GM21723 (cell line): Measurements from ENCODE around the gene LRP1B.

Experiments
- ATAC-seq: cut with Tn5 transposase; IDR thresholded peaks from one replicate; pipeline ENCODE4 v1.9.1; 2021; ENCODE audit warnings: mild to moderate bottlenecking, moderate library complexity; ENCODE audit not compliant: unreplicated experiment

The LRP1B gene

GRCh38 chr2:141490886-141491285 lies 639.9 kb downstream of the LRP1B start:
- no peak for ATAC-seq

GRCh38 chr2:141482697-141483096 lies 648.1 kb downstream of the LRP1B start:
- no peak for ATAC-seq

- no peak for ATAC-seq
These were observed 655.0 kb downstream of the LRP1B start for GRCh38 chr2:141475801-141476200.

DNA sequence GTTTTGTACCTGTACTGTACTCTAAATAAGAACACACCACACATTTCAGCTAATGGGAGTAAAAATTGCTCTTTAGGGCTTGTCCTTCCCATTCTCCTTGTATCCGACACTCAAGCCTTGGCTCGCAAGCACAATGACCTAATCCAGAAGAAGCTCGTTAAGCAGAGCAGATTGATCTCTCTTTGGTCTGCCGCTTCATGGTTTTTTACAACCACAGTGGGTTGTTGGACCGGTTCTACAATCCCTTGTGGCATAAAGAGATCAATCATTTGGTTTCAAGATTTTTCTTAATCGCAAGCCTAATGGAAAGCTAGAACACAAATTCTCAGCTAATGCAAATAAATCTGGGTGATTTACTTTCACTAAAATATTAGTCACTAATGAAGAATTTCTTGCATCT lies 662.1 kb downstream of the LRP1B start:
- no peak for ATAC-seq

GRCh38 chr2:141467331-141467730 lies 663.5 kb downstream of the LRP1B start:
- ATAC-seq = no peak

- ATAC-seq = no peak
These were observed 665.8 kb downstream of the LRP1B start for GRCh38 chr2:141464995-141465394.

GRCh38 chr2:141458351-141458750 lies 672.5 kb downstream of the LRP1B start:
- no peak for ATAC-seq

DNA sequence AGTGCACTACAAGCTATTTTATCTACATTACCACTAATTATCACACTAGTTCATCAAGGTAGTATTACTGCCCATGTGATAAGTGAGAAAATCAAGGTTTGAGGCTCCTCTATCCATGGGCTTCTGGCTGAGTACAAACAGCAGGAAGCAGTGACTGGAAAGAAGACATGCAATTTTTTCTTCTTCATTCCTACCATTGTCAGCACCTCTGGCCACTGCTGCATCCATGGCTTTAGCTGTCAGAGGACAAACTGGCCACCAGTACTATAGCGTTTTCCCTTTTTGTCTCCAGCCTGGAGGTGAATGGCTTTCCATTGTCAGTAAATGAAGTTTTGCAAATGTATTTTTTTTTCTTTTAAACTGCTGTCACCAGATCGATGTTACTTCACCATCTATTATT lies 674.9 kb downstream of the LRP1B start:
- ATAC-seq = no peak

- no peak for ATAC-seq
These were observed 675.5 kb downstream of the LRP1B start for GRCh38 chr2:141455211-141455826.

DNA sequence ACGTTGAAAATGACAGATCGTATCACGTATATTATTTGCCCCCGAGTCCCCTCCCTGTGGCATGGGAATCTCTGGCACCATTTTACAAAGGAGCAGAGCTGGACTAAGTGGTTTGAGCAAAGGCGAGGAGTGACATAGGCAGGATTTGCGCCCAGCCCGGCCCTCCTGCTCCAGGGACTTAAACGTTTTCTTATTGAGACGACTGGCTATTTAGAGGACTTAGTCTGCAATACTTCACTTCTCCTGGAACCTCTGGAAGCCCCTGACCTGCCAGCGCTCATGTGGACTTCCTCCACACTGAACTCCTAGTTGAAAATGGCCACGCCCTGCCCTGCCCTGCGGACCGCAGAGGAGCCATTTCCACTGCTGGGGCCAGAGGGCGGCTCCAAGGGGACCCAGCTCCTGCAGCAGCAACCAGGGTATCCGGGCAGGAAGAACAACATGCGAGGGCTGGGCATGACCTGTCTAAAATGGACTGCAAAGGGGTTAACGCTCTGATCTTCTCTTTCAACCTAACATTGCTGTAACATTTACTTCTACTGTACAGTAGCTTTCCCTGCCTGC lies 690.7 kb downstream of the LRP1B start:
- ATAC-seq = no peak

- ATAC-seq = no peak
These were observed 691.3 kb downstream of the LRP1B start for GRCh38 chr2:141439524-141439923.

- no peak for ATAC-seq
These were observed 692.3 kb downstream of the LRP1B start for GRCh38 chr2:141438536-141438935.

GRCh38 chr2:141437521-141437920 lies 693.3 kb downstream of the LRP1B start:
- ATAC-seq = no peak

DNA sequence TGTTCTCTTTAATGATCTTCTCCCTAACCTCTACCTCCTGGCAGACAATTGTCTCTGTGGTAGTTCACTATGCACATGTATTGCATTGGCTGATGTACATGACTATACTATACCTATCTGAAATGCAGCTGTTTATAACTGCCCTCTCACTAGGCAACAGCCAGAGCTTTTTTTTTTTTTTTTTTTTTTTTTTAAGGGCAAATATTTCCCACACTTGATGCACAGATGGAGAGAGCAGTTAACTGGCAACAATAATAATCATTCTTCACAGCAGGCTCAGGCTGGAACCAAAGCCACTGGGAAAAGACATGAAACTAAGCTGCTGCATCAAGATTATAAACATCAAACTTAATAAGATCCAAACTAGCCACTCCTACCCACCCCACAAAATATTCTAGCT lies 707.7 kb downstream of the LRP1B start:
- ATAC-seq = no peak

DNA sequence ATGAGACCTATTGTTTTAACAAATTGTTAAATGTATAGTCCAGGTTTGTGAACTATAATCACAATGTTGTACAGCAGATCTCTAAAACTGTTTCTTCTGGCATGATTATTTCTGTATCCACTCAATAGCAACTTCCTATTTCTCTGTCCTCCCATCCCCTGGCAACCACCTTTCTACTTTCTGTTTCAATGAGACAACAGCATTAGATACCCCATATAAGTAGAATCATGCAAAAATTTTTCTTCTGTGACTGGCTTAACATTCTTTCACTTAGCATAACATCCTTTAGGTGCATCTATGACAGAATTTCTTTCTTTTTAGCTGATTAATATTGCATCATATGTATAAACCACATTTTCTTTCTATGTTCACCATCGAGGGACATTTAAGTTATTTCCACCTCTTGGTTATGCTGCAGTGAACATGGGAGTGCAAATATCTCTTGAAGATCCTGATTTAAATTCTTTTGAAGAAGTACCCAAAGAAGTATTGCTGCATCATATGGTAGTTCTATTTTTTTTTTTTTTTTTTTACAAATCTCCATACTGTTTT lies 713.5 kb downstream of the LRP1B start:
- ATAC-seq = no peak

GRCh38 chr2:141411419-141411818 lies 719.4 kb downstream of the LRP1B start:
- no peak for ATAC-seq

GRCh38 chr2:141399270-141399669 lies 731.5 kb downstream of the LRP1B start:
- no peak for ATAC-seq

DNA sequence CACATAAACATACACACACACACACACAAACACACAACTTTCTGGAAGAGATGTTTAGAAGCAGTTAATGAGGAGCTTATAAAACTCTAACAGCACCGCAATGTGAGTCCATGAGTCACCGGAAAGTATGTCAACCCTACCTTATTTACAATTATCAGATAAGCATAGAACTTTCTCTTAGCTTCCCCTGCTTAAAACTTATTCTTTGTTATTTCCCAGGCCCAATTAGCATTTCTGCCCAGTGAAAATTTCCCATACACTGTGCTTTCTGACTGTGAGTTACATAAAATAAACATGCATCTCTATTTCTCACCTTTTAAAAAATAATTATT lies 737.6 kb downstream of the LRP1B start:
- ATAC-seq = no peak

DNA sequence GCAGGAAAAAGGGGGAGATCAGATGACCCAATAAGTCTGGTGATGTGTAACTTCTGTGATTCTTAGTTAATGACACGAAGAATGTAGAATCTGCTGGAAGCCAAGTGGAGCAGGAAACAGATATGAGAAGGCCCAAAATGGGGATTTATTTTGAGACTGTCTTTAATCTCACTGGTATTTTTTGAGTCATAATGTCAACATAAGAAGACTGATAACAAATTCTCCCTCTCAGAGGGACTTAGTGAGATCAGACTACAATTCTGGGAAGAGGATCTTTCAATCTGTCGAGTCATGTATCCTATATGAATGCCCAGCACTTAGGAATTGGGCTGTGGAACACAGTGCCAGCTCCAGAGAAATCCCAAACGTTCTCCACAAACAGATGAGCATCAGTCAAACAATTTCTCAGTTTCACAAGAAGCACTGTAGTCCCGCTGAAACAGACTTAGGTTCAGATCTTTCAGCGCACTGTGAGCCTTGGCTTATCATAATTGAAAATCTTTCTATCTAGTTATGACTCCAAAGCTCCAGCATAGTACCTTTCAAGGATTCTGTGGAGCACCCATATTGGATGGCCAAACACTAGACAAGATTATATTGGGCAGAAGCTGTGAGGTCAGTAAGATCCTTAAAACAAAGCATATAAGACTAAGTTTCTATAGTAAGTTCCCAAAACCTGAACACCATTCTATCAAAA lies 738.2 kb downstream of the LRP1B start:
- no peak for ATAC-seq

DNA sequence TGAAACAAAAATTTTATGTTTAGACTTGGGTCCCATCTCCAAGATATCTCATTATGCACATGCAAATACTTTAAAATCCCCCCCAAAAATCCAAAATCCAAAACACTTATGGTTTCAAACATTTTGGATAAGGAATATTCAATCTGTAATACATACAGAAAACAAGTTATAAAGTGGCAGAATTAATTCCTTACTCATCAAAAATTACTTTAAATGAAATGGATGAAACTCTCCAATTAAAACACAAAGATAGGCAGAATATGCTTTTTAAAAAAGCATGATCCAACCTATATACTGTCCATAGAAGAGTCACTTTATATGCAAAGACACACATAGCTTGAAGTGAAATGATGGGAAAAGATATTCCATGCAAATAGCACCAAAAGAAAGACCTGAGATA lies 744.6 kb downstream of the LRP1B start:
- ATAC-seq = no peak

DNA sequence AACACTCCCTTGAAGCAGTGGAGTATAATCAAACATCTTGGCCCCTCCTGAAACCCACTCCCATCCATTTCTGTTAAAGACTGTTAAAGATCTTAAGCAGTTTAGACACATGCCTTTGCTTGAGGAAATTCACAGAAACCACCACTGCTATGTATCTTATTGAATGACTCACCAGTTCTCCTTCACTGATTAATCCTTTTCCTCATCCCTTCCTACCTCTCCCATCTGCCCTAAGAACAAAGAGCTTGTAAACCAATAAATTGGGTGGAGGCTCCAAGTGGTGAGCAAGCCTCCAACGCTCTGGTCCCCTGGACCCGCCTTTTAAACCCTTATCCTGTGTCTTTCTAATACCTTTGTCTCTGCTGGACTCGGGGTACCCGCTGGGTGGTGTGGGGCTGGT lies 746.1 kb downstream of the LRP1B start:
- ATAC-seq = no peak

DNA sequence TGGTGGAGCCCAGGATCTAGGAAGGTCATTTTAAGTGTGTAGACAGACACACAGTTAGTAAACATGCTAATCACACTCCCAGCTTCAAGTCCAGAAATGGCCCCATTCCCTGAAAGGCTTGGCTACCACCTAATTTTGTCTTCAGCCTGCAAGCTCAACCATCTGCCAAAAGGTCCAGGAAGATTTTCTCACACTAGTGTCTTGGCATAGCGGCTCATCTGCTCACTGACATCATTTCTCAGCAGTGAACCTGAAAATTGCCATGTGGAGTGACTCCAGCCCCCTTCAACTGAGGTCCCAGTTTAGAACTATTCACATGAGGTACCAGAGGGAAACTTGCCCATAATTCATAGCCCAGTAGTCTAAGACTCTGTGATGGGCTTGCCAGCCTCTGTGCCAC lies 748.9 kb downstream of the LRP1B start:
- no peak for ATAC-seq
